Measurements from ENCODE around the gene ZNF282. TPM values are rescaled to one million over a fixed set of nuclear protein-coding genes. Genes with fewer than 3 reads are reported as not detected.
A peak's percentile ranks its signal among the peaks of the same experiment; 100 is the strongest.
"Not testable (repeated sequence)": the region's sequence is repeated elsewhere in the genome, so short reads cannot be mapped to it uniquely, and the experiment has no call there.

The ZNF282 gene
- total and polyA plus RNA-seq, 3 experiments from 2014 or later = 1.5 to 36.6 (median 35.8) TPM

GRCh38 chr7:149240637-149241036, 45.3 kb downstream of the ZNF282 start:
- Histone ChIP-seq H3K36me3 (ENCODE audit: insufficient read depth, low read length) (no peaks in the 10 kb centered on the region), H3K27ac (ENCODE audit: low read depth, low read length) (peak overlapping the region; percentile 84), H3K27me3 (ENCODE audit: insufficient read depth, low read length, poor library complexity, severe bottlenecking) (no peaks in the 10 kb centered on the region), H3K4me1 (ENCODE audit: insufficient read depth, low read length) (peaks cover 22% of the 10 kb centered on the region), H3K9me3 (ENCODE audit: low read length) (no peaks in the 10 kb centered on the region), H3K4me3 (ENCODE audit: low read length) (peak overlapping the region; percentile 98)
- H3K4me3 Mint-ChIP-seq = peak overlapping the region; percentile 89 to 98 (median 92)
- H3K27ac Mint-ChIP-seq = peak overlapping the region in 6 of 8 donors; percentile 44 to 88 (median 58)
- CTCF ChIA-PET = interaction anchor here (0.8 to 2.8 kb wide), 5 partner anchors 9 to 220 kb away, joined by 3 to 14 read pairs (median 4); partner anchors contain the start of genes ZNF777 and ZNF783
- H3K36me3 Mint-ChIP-seq = peaks cover 3 to 11% (median 4%) of the 10 kb centered on the region in 3 donors
- peaks cover 0 to 2% (median 0%) of the 10 kb centered on the region in 5 donors for H3K9me3 Mint-ChIP-seq
- H3K27me3 Mint-ChIP-seq = peaks cover 6 to 12% of the 10 kb centered on the region in 2 donors
- no peak for DNase-seq
- H3K4me1 Mint-ChIP-seq = peaks cover 33 to 47% (median 42%) of the 10 kb centered on the region in 3 donors
- POLR2A ChIA-PET = interaction anchor here (0.7 kb wide), 1 partner anchor 11 kb away, joined by 4 read pairs; no protein-coding TSS in a partner anchor

- H3K36me3 ChIP-seq (ENCODE audit: insufficient read depth, low read length) = no peaks in the 10 kb centered on the region
- H3K4me3 ChIP-seq (ENCODE audit: low read length) = no peak overlapping the region
- Mint-ChIP-seq H3K27ac (no peak overlapping the region), H3K36me3 (peaks cover 3 to 14% (median 4%) of the 10 kb centered on the region in 3 donors), H3K9me3 (peaks cover 0 to 2% (median 0%) of the 10 kb centered on the region in 5 donors), H3K4me1 (peaks cover 38 to 53% (median 48%) of the 10 kb centered on the region in 3 donors), H3K4me3 (peak overlapping the region; percentile 24 to 96 (median 46)), H3K27me3 (peaks cover 1 to 6% of the 10 kb centered on the region in 2 donors)
- POLR2A ChIA-PET = interaction anchor here (0.7 kb wide), 1 partner anchor 224 kb away, joined by 7 read pairs; no protein-coding TSS in a partner anchor
- DNase-seq = no peak
- CTCF ChIA-PET = interaction anchor here (0.7 to 2.8 kb wide), 3 partner anchors 20 to 458 kb away, joined by 3 to 14 read pairs (median 5); partner anchors contain the start of gene ZNF783
- no peaks in the 10 kb centered on the region for H3K27me3 ChIP-seq (ENCODE audit: insufficient read depth, low read length, poor library complexity, severe bottlenecking)
- peaks cover 22% of the 10 kb centered on the region for H3K4me1 ChIP-seq (ENCODE audit: insufficient read depth, low read length)
- no peaks in the 10 kb centered on the region for H3K9me3 ChIP-seq (ENCODE audit: low read length)
- no peak overlapping the region for H3K27ac ChIP-seq (ENCODE audit: low read depth, low read length)
Measured at GRCh38 chr7:149241696-149242095, 46.4 kb downstream of the ZNF282 start.

- H3K4me1 ChIP-seq (ENCODE audit: insufficient read depth, low read length) = peaks cover 13% of the 10 kb centered on the region
- H3K36me3 Mint-ChIP-seq = peaks cover 0 to 22% (median 4%) of the 10 kb centered on the region in 3 donors
- peaks cover 36 to 58% (median 55%) of the 10 kb centered on the region in 3 donors for H3K4me1 Mint-ChIP-seq
- no peak for DNase-seq
- no peaks in the 10 kb centered on the region for H3K9me3 ChIP-seq (ENCODE audit: low read length)
- peaks cover 3% of the 10 kb centered on the region for H3K36me3 ChIP-seq (ENCODE audit: insufficient read depth, low read length)
- no peak overlapping the region for H3K4me3 Mint-ChIP-seq
- H3K27ac Mint-ChIP-seq = peak overlapping the region in 2 of 8 donors; percentile 2 to 17
- ChIA-PET CTCF (no interaction called here), POLR2A (no interaction called here)
- H3K4me3 ChIP-seq (ENCODE audit: low read length) = no peak overlapping the region
- H3K9me3 Mint-ChIP-seq = peaks cover 0 to 2% (median 0%) of the 10 kb centered on the region in 5 donors
- no peaks in the 10 kb centered on the region for H3K27me3 Mint-ChIP-seq
- H3K27me3 ChIP-seq (ENCODE audit: insufficient read depth, low read length, poor library complexity, severe bottlenecking) = no peaks in the 10 kb centered on the region
- H3K27ac ChIP-seq (ENCODE audit: low read depth, low read length) = no peak overlapping the region
Measured at GRCh38 chr7:149245244-149245643, 49.9 kb downstream of the ZNF282 start.

DNA sequence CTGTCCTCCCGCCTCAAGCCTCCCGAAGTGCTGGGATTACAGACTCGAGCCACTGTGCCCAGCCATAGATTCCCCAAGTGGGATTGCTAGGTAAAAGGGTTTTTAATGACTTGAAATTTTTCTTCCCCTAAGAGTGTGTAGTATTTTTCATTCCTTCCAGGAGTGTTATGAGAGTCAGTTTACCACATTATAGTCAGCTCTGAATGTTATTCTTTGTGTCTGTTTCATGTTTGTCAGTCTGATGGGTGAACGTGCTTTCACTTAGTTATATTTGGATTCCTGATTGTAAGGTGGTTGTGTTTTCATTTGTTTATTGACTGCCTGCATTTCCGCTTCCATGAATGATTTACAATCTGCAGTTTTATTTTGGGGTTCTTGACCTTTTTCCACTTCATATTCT, 50.4 kb downstream of the ZNF282 start:
- peaks cover 8% of the 10 kb centered on the region for H3K4me1 ChIP-seq (ENCODE audit: insufficient read depth, low read length)
- H3K4me1 Mint-ChIP-seq = peaks cover 32 to 53% (median 51%) of the 10 kb centered on the region in 3 donors
- H3K9me3 ChIP-seq (ENCODE audit: low read length) = no peaks in the 10 kb centered on the region
- H3K27ac ChIP-seq (ENCODE audit: low read depth, low read length) = no peak overlapping the region
- peaks cover 8% of the 10 kb centered on the region for H3K36me3 ChIP-seq (ENCODE audit: insufficient read depth, low read length)
- H3K36me3 Mint-ChIP-seq = peaks cover 0 to 25% (median 4%) of the 10 kb centered on the region in 3 donors
- POLR2A ChIA-PET = no interaction called here
- CTCF ChIA-PET = no interaction called here
- H3K4me3 ChIP-seq (ENCODE audit: low read length) = no peak overlapping the region
- no peaks in the 10 kb centered on the region for H3K27me3 Mint-ChIP-seq
- DNase-seq = no peak
- H3K4me3 Mint-ChIP-seq = peak overlapping the region in 1 of 7 donors; percentile 69
- peaks cover 0 to 2% (median 0%) of the 10 kb centered on the region in 5 donors for H3K9me3 Mint-ChIP-seq
- H3K27me3 ChIP-seq (ENCODE audit: insufficient read depth, low read length, poor library complexity, severe bottlenecking) = no peaks in the 10 kb centered on the region
- peak overlapping the region in 4 of 8 donors; percentile 2 to 71 (median 30) for H3K27ac Mint-ChIP-seq

DNA sequence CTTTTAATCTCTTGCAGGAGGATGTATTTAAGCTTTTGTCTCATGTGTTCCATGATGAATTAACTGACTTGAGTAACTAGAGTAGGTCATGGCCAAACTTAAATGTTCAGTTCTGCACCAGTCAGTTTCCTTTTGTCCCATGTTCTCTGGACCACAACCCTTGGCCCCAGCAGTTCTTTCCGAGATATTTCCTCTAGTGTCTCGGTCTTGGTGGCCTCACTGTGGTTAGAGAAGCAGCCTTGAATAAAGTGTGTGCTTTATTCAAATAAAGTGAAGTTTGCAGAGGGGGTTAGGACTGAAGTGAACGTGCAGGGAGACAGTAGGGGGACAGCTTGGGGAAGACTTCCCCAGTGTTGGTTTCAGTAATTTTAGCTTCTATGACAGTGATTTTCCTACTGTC, 53.4 kb downstream of the ZNF282 start:
- no peak overlapping the region for H3K4me3 Mint-ChIP-seq
- no peak overlapping the region for H3K4me3 ChIP-seq (ENCODE audit: low read length)

GRCh38 chr7:149250151-149250550, 54.8 kb downstream of the ZNF282 start:
- H3K36me3 Mint-ChIP-seq = peaks cover 0 to 58% (median 10%) of the 10 kb centered on the region in 3 donors
- peaks cover 13 to 30% (median 27%) of the 10 kb centered on the region in 3 donors for H3K4me1 Mint-ChIP-seq
- H3K36me3 ChIP-seq (ENCODE audit: insufficient read depth, low read length) = peaks cover 35% of the 10 kb centered on the region
- H3K9me3 ChIP-seq (ENCODE audit: low read length); H3K27me3 ChIP-seq (ENCODE audit: insufficient read depth, low read length, poor library complexity, severe bottlenecking); H3K27ac Mint-ChIP-seq; H3K4me1 ChIP-seq (ENCODE audit: insufficient read depth, low read length); H3K4me3 ChIP-seq (ENCODE audit: low read length); H3K27ac ChIP-seq (ENCODE audit: low read depth, low read length); POLR2A ChIA-PET; H3K9me3 Mint-ChIP-seq; H3K27me3 Mint-ChIP-seq; H3K4me3 Mint-ChIP-seq; DNase-seq: not testable (repeated sequence)
- CTCF ChIA-PET = interaction anchor here (1.2 to 3.6 kb wide), 2 partner anchors 10 to 11 kb away, joined by 4 to 20 read pairs; partner anchors contain the start of gene ZNF783

More for the DNA sequence above, 53.4 kb downstream of the ZNF282 start:
- Mint-ChIP-seq H3K4me1 (peaks cover 18 to 36% (median 34%) of the 10 kb centered on the region in 3 donors), H3K27me3 (no peaks in the 10 kb centered on the region), H3K27ac (peak overlapping the region in 2 of 8 donors; percentile 25 to 78), H3K9me3 (no peaks in the 10 kb centered on the region), H3K36me3 (peaks cover 0 to 46% (median 5%) of the 10 kb centered on the region in 3 donors)
- ChIA-PET CTCF (interaction anchor here (1.2 to 2.3 kb wide), 2 partner anchors 9 to 13 kb away, joined by 4 to 9 read pairs; partner anchors contain the start of gene ZNF783), POLR2A (no interaction called here)
- Histone ChIP-seq H3K4me1 (ENCODE audit: insufficient read depth, low read length) (no peaks in the 10 kb centered on the region), H3K9me3 (ENCODE audit: low read length) (no peaks in the 10 kb centered on the region), H3K27ac (ENCODE audit: low read depth, low read length) (no peak overlapping the region), H3K27me3 (ENCODE audit: insufficient read depth, low read length, poor library complexity, severe bottlenecking) (no peaks in the 10 kb centered on the region), H3K36me3 (ENCODE audit: insufficient read depth, low read length) (peaks cover 28% of the 10 kb centered on the region)
- no peak for DNase-seq

- ChIA-PET CTCF (interaction anchor here (3.6 kb wide), 1 partner anchor 10 kb away, joined by 20 read pairs; the partner anchor contains the start of gene ZNF783), POLR2A (interaction anchor here (0.6 kb wide), 1 partner anchor 11 kb away, joined by 4 read pairs; no protein-coding TSS in a partner anchor)
- not testable (repeated sequence) for H3K4me3 ChIP-seq (ENCODE audit: low read length); H3K4me1 ChIP-seq (ENCODE audit: insufficient read depth, low read length); DNase-seq; H3K4me3 Mint-ChIP-seq; H3K27ac ChIP-seq (ENCODE audit: low read depth, low read length); H3K27me3 Mint-ChIP-seq; H3K9me3 Mint-ChIP-seq; H3K27me3 ChIP-seq (ENCODE audit: insufficient read depth, low read length, poor library complexity, severe bottlenecking); H3K27ac Mint-ChIP-seq; H3K9me3 ChIP-seq (ENCODE audit: low read length)
- Mint-ChIP-seq H3K4me1 (peaks cover 6 to 19% (median 18%) of the 10 kb centered on the region in 3 donors), H3K36me3 (peaks cover 0 to 66% (median 16%) of the 10 kb centered on the region in 3 donors)
- H3K36me3 ChIP-seq (ENCODE audit: insufficient read depth, low read length) = peaks cover 41% of the 10 kb centered on the region
Measured at GRCh38 chr7:149251518-149251917, 56.2 kb downstream of the ZNF282 start.

DNA sequence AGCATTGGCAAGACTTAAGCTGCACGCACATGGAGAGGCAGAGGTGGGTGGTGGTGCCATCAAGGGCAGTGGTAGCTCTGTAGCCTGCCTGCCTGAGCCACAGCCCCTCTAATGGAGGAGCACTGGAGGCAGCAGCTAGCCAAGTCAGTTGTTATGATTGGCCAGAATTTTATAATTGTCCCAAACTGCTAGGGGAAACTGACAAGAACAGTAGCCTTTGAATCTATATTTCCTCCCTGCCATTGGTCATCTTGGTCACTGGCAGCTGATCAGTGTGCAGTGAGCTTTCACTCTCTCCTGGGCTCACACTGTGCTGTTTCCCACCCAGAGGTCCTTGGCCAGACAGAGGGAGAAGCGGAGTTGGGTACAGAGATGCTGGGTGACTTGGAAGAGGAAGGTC, 57.0 kb downstream of the ZNF282 start:
- Mint-ChIP-seq H3K4me1 (peaks cover 6 to 19% (median 18%) of the 10 kb centered on the region in 3 donors), H3K27me3 (no peaks in the 10 kb centered on the region), H3K36me3 (peaks cover 0 to 69% (median 16%) of the 10 kb centered on the region in 3 donors), H3K27ac (no peak overlapping the region), H3K4me3 (no peak overlapping the region), H3K9me3 (no peaks in the 10 kb centered on the region)
- Histone ChIP-seq H3K27ac (ENCODE audit: low read depth, low read length) (no peak overlapping the region), H3K36me3 (ENCODE audit: insufficient read depth, low read length) (peaks cover 41% of the 10 kb centered on the region), H3K4me1 (ENCODE audit: insufficient read depth, low read length) (no peaks in the 10 kb centered on the region), H3K27me3 (ENCODE audit: insufficient read depth, low read length, poor library complexity, severe bottlenecking) (no peaks in the 10 kb centered on the region), H3K4me3 (ENCODE audit: low read length) (no peak overlapping the region), H3K9me3 (ENCODE audit: low read length) (no peaks in the 10 kb centered on the region)
- DNase-seq = no peak
- ChIA-PET CTCF (interaction anchor here (3.6 kb wide), 1 partner anchor 9 kb away, joined by 20 read pairs; the partner anchor contains the start of gene ZNF783), POLR2A (interaction anchor here (0.6 kb wide), 2 partner anchors 8 to 257 kb away, joined by 3 read pairs; no protein-coding TSS in a partner anchor)

All from CD8-positive, alpha-beta memory T cell (primary cell).